GM18507 (cell line): ENCODE measurements around the gene LRRC1.

Experiments
- DNase-seq: peaks from one replicate; pipeline ENCODE4 v3.0.0; 2011; ENCODE audit warnings: low read depth; ENCODE audit not compliant: insufficient read length; ENCODE audit errors: extremely low spot score
- FAIRE-seq: peaks from 2 replicates; lab custom pipeline; 2011; peaks lifted over from hg19 to GRCh38; lab: Jason Lieb, UNC

Gene LRRC1

DNA sequence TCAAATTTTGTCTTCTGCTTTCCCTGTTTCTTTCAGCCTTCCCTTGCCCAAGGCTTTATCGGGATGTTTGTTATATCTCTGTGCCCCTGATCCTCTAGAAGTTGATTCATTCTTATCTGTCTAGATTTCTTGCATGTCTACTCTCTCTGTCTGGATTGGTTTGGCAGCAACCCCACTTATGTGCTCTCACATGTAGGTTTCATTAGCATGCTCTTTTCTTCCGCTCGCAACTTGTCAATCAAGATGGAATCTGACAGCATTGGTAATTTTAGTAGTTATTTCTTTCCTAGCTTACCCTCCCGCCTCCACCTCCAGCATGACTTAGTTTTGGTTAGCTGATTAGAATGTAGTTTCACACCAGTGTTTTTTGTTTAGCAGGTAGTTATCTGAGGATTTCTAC, 39.3 kb downstream of the LRRC1 start:
- FAIRE-seq (no peak), DNase-seq (no peak)

DNA sequence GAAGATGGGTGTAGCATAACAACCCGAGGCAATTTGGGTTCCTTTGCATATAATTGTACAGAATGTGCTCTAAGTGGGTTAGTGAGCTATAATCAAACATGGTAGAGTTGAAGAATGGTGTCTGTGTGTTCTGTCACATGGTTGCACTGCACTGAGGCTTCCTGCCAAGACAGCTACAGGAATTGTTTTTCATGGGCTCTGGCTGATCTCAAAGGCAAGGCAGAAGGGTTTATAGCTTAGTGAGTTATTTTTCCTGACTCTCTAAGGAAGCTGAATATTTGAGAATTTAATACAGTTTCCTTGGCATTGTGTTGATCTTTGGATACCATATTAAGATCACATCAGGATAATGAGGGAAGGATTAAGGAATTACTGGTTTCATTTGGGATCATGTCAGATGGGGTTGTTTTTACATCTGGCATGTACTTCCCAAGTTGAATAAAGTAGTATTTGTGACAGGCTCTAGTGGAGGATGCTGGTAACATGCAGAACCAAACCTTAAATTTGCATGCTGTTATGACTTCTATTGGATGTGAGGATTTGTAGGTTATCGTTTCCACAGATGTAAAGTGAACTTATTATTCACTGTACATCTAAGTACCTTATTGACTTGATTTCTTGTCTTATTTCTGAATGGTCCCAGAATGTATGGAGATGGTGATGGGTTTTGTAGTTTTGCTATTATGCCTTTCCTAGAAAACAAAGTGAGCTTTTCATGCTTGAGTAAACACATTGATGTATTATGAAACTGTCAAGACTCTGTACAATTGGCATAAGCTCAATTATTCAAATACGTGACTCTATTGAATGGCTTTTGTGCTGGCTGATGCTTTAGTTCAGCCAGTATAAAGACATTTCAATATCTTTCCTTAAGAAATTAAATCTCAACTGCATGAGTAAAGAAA, 43.3 kb downstream of the LRRC1 start:
- DNase-seq (no peak), FAIRE-seq (peak; percentile 66)

DNA sequence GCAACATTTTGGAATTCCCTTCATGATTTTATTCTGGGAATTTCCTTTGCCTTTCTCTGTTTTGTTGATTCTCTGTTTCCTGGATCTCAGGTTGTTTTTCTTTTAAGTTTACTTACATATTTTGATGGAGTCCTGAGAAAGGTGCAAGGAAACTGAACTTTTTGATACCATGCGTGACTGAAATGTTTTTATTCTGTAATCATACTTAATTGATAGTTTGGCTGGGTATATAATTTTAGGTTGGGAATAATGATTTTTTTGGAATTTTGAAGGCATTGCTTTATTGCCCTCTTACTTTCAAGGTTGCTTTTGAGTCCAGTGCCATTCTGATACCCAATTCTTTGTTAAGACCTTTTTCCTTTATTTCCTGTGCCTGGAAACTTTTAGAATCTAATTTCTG, 45.2 kb downstream of the LRRC1 start:
- FAIRE-seq: no peak
- no peak for DNase-seq

GRCh38 chr6:53845280-53846195, 50.7 kb downstream of the LRRC1 start:
- no peak for DNase-seq
- no peak for FAIRE-seq

- FAIRE-seq: no peak
- no peak for DNase-seq
Observed at GRCh38 chr6:53846250-53846649, 51.4 kb downstream of the LRRC1 start.

DNA sequence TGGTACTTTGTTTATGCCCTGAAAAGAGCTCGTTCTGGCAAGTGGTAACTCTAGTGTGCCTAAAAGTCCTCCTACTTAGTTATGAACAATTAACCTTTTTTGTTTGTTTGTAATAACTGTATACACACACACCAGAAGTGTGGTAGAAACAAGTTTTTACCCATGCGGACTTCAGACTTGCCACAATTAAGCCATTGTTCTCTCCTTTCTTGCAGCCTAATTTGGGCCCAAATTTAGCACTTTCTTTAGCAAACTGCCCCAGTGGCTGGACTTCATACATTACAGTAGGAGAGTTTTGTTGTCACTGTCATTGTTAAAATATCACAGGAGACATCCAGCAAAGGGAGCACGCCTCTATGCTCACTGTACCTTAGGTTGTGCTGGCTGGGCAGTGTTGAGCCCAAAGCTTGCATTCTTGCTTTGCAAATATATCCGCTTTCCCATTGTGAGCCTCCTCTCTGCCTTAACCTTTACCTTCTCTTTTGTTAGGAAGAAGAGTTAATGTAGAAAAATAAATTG, 53.0 kb downstream of the LRRC1 start:
- FAIRE-seq (no peak), DNase-seq (no peak)

DNA sequence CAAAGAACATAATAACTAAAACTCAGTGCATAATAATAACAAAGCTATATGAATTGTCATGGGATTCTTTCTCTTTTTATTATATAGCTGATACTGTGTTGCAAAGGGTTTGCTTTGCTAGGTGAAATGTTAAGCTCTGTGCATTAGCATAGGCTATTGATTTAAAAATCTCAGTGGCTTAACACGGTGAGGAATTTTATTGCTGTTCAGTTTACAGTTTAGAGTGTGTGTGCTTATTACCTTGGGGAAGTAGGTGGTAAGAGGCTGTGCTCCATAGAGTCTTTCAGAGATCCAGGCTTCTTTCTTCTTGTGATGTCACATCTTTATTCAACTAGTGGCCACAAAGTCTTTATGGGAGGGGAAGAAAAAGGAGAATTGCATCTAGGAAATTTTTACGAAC, 55.7 kb downstream of the LRRC1 start:
- no peak for DNase-seq
- no peak for FAIRE-seq

- FAIRE-seq (no peak), DNase-seq (no peak)
Observed at GRCh38 chr6:53851561-53851960, 56.8 kb downstream of the LRRC1 start.

- FAIRE-seq: no peak
- no peak for DNase-seq
Observed at GRCh38 chr6:53852805-53853204, 58.0 kb downstream of the LRRC1 start.

GRCh38 chr6:53854843-53855567, 60.2 kb downstream of the LRRC1 start:
- DNase-seq (peak; percentile 23), FAIRE-seq (peak; percentile 95)

DNA sequence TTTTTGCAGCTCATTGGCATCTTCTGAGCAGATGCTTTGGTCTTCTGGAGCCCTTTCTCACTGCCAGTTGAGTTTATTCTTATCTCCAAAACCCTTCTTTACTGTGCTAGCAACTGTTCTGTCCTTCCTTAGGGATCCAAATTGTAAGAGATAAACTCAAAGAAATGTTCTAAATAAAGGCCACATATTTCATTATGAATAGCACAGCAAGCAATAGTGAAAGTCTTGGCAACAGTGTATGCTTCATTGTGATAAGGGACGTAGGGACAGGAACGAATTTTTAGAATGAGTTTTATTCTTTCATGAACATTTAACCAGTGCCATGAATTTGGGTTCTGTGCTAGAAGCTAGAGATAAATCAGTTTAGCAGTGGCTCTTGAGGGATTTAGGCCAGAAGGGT, 61.1 kb downstream of the LRRC1 start:
- DNase-seq: no peak
- FAIRE-seq: no peak

DNA sequence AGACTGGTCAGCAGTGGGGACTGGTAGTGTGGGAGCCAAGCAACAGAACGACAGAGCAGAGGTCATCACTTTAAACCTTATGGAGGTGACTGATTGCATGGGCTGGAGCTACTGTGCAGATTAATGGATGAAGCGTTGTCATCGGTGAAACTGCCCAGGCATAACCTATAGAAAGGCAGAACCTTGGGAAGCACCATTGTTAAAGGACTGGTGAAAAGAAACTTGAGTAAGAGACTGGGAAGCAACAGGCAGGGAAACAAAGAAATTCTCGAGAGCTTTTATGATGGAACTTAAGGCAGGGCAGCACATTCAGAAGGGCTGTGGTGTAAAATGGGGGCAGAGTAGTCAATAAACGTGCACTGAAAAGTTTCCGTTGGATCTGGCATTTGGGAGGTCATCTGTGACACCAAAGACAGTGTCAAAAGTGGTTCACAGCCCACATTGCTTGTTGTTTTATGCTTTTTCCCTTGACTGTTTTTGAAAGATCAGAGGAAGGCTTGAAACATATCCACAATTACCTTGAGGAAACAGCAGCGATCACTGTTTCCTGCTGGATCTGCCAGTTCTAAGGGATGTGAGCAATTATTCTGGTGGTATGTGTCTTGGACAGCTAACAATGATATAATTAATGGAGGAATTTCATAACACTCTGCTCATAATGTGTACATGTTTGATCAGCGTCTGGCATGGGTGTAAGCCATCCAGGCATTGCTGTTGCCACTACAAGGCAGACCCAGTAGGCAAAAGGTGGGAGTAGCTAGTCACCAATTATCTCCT, 62.7 kb downstream of the LRRC1 start:
- no peak for DNase-seq
- FAIRE-seq: no peak

DNA sequence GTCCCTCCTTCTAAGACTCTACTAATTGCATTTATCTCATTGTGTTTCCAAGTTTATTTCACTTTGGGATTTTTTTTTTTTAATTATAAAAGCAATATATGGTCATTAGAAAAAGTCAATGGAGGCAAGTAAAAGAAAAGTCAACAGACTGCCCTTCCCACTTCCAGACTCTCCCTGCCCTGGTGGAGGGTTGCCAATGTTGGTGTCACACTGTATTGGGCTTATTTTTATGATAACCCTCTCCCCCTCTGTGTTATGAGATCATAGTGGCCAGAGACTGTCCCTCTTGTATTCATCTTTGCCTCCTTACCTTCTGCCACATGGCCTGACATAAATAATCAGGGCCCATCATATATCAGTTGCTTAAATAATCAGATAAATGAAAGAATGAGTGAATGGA, 63.4 kb downstream of the LRRC1 start:
- FAIRE-seq: no peak
- no peak for DNase-seq

GRCh38 chr6:53858913-53859312, 64.1 kb downstream of the LRRC1 start:
- DNase-seq (no peak), FAIRE-seq (no peak)

GRCh38 chr6:53860511-53860910, 65.7 kb downstream of the LRRC1 start:
- FAIRE-seq (no peak), DNase-seq (no peak)

- FAIRE-seq (no peak), DNase-seq (no peak)
Observed at GRCh38 chr6:53861518-53861917, 66.7 kb downstream of the LRRC1 start.

DNA sequence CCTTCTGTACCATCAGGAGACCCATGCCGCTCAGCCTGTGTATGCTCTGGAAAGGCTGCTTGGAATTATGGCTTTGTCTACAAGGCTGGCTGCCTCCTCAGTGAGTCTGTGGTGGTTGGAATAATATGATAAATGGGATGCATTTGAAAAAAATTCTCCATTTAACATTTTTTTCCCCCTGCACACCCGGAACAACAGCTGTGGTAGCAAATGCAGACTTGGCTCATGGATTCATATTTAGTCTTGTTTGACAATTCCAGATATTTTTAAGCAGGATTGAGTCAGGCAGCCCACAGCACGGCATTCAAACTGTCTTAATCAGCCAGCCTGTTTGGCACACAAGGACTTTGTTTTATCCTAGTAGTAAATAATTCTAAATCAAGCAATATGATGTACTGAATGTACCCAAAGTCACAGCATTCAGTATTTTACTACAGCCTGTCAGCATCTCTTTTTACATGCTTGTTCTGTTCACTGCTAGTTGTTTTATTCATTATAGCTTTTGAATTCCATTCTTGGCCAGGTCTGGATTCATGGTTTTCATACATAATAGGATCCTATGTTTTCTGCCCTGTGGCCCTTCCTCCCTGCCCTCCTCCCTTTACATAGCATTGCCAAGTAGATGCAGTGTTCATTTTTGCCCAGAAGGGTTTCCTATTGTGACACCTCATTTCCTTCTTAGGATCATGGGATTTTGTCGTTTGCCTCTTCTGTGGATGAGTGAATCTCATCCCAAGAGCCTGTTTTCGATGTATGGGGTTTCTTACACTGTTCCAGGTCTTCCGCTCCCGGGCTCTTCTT, 68.1 kb downstream of the LRRC1 start:
- DNase-seq (no peak), FAIRE-seq (no peak)

- DNase-seq (no peak), FAIRE-seq (no peak)
Observed at GRCh38 chr6:53864781-53865180, 70.0 kb downstream of the LRRC1 start.
